Measurements from ENCODE around the gene HEXIM2. TPM values are rescaled to one million over a fixed set of nuclear protein-coding genes. Genes with fewer than 3 reads are reported as not detected.
A peak's percentile ranks its signal among the peaks of the same experiment; 100 is the strongest.

HEXIM2 gene
- total and polyA plus RNA-seq, 2 of the 13 experiments (the other 11 are each of a cell fraction or from before 2014, with no cell fraction given): 27.1 to 32.4 TPM

- no peak for TF ChIP-seq ARID4A (CRISPR knock-in tag; IDR thresholded peaks at IDR 0.05; ENCODE audit: borderline replicate concordance)
- no peak for TF ChIP-seq ZNF124 (CRISPR knock-in tag; IDR thresholded peaks at IDR 0.05)
- no peak for TF ChIP-seq ZBTB7B (CRISPR knock-in tag; IDR thresholded peaks at IDR 0.05)
- no peak for TF ChIP-seq FOSL2 (CRISPR knock-in tag; IDR thresholded peaks at IDR 0.05)
- no peak for TF ChIP-seq ZNF317 (CRISPR knock-in tag; IDR thresholded peaks at IDR 0.05)
- TF ChIP-seq ATF7-NPFF (CRISPR knock-in tag; IDR thresholded peaks at IDR 0.05; ENCODE audit: low read depth): no peak
- TF ChIP-seq ZSCAN21 (CRISPR knock-in tag; IDR thresholded peaks at IDR 0.05; ENCODE audit: borderline replicate concordance): peak; percentile 23; the same call in 1 of the 2 replicates
- TF ChIP-seq RBAK (CRISPR knock-in tag; IDR thresholded peaks at IDR 0.05): no peak
- no peak; the same call in 1 of the 2 replicates for TF ChIP-seq SP4 (CRISPR knock-in tag; IDR thresholded peaks at IDR 0.05)
- TF ChIP-seq ARNTL (CRISPR knock-in tag; IDR thresholded peaks at IDR 0.05): 0 out of 2 replicates have a peak, but pooled peaks have one; percentile 2
- 0 out of 2 replicates have a peak, but pooled peaks have one; percentile 24 for TF ChIP-seq HOXA5 (CRISPR knock-in tag; IDR thresholded peaks at IDR 0.05)
- TF ChIP-seq PRMT3 (CRISPR knock-in tag; IDR thresholded peaks at IDR 0.05; ENCODE audit: borderline replicate concordance, low read depth): 0 out of 2 replicates have a peak, but pooled peaks have one; percentile 40
- TF ChIP-seq IKZF5 (CRISPR knock-in tag; IDR thresholded peaks at IDR 0.05): no peak
- 0 out of 2 replicates have a peak, but pooled peaks have one; percentile 5 for TF ChIP-seq HMGXB3 (CRISPR knock-in tag; IDR thresholded peaks at IDR 0.05; ENCODE audit: borderline replicate concordance)
- TF ChIP-seq SOX13 (IDR thresholded peaks at IDR 0.05): no peak
- no peak for TF ChIP-seq SOX13 (CRISPR knock-in tag; conservative IDR thresholded peaks at IDR 0.05 in 1 of 2, IDR thresholded peaks at IDR 0.05 in 1 of 2)
- 0 out of 2 replicates have a peak, but pooled peaks have one; percentile 12 for TF ChIP-seq KDM2A (CRISPR knock-in tag; IDR thresholded peaks at IDR 0.05; ENCODE audit: borderline replicate concordance, low read depth)
Measured at GRCh38 chr17:45201457-45201856, 39.8 kb downstream of the HEXIM2 start (continued).
